Stimulated activated CD4-positive, alpha-beta T cell treated with anti-CD3 and anti-CD28 coated beads, TNF-alpha, amount 100 ng/mL, for 24 hours (primary cell): ENCODE measurements around the gene CNNM3.
"Not testable (repeated sequence)": the region's sequence is repeated elsewhere in the genome, so short reads cannot be mapped to it uniquely, and the experiment has no call there.

Experiments used
- DNase-seq, 3 experiments: peaks; one replicate each; pipeline ENCODE4 v3.0.0-alpha.2; 2020; ENCODE audit warnings: low read depth in 3 of 3

CNNM3 gene

GRCh38 chr2:96839293-96839874 is 23.3 kb downstream of the CNNM3 start:
- peak; percentile 51 to 87 (median 57) for DNase-seq

- no peak for DNase-seq
Measured at GRCh38 chr2:96839875-96840850, 24.1 kb downstream of the CNNM3 start.

- no peak for DNase-seq
Measured at GRCh38 chr2:96841701-96842495, 25.8 kb downstream of the CNNM3 start.

GRCh38 chr2:96842600-96842999 is 26.5 kb downstream of the CNNM3 start:
- DNase-seq = no peak

GRCh38 chr2:96843538-96844268 is 27.6 kb downstream of the CNNM3 start, which contains the start of gene ANKRD23:
ANKRD23 (minus strand) TSS chr2:96844021; CDS start chr2:96843992, 29 bp downstream.
- no peak for DNase-seq

- no peak for DNase-seq
Measured at GRCh38 chr2:96844405-96844808, 28.3 kb downstream of the CNNM3 start.

- no peak for DNase-seq
Measured at GRCh38 chr2:96846825-96847224, 30.8 kb downstream of the CNNM3 start.

- no peak for DNase-seq
Measured at GRCh38 chr2:96847586-96847985, 31.5 kb downstream of the CNNM3 start.

GRCh38 chr2:96848264-96848663 is 32.2 kb downstream of the CNNM3 start:
- DNase-seq = no peak

- DNase-seq = no peak
Measured at GRCh38 chr2:96852667-96853066, 36.6 kb downstream of the CNNM3 start.

GRCh38 chr2:96853321-96853720 is 37.3 kb downstream of the CNNM3 start:
- DNase-seq = no peak

- peak in 1 of 3 experiments; percentile 40 for DNase-seq
Measured at GRCh38 chr2:96856776-96857666, 41.0 kb downstream of the CNNM3 start.

GRCh38 chr2:96857667-96858372 is 41.8 kb downstream of the CNNM3 start, which contains the start of gene ANKRD39:
ANKRD39 (minus strand) TSS chr2:96858016; CDS start chr2:96857987, 29 bp downstream.
- DNase-seq = peak; percentile 95 to 97 (median 95)

GRCh38 chr2:96859099-96859649 is 43.1 kb downstream of the CNNM3 start:
- no peak for DNase-seq

- no peak for DNase-seq
Measured at GRCh38 chr2:96859681-96860064, 43.6 kb downstream of the CNNM3 start.

GRCh38 chr2:96860065-96861029 is 44.3 kb downstream of the CNNM3 start:
- DNase-seq = peak in 1 of 3 experiments; percentile 59

- DNase-seq = no peak
Measured at GRCh38 chr2:96861074-96861473, 45.0 kb downstream of the CNNM3 start.

- not testable (repeated sequence) for DNase-seq
Measured at GRCh38 chr2:96863056-96863455, 47.0 kb downstream of the CNNM3 start.
